ENCODE results near the gene ACAP1.
"Not testable (repeated sequence)": the region's sequence is repeated elsewhere in the genome, so short reads cannot be mapped to it uniquely, and the experiment has no call there.

Gene ACAP1

DNA sequence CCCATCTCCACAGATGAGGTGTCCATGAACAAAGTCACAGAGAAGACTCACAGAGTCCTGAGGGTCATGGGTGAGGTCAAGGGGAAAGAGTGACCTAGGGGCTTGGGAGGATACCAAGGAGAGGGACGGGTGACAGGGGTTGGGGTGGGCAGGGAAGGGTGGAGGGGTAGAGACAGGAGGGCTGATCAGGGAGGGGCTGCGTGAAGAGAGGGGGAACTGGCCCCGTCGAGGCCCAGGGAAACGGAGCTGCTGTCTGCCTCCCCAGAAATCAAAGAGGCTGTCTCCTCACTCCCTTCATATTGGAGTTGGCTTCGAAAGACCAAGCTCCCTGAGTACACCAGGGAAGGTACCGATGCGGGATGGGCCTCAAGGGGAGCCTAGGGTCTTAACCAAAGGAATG is 19.2 kb downstream of the ACAP1 start:
- no peak for DNase-seq (ENCODE audit: extremely low spot score)
- ChIA-PET CTCF (interaction anchor here (0.6 to 1.8 kb wide), 12 partner anchors 14 to 214 kb away, joined by 3 to 11 read pairs (median 3); partner anchors contain the start of genes CHRNB1 and TMEM102), POLR2A (interaction anchor here (0.9 to 2.8 kb wide), 5 partner anchors 47 to 205 kb away, joined by 3 to 14 read pairs (median 5); partner anchors contain the start of genes TMEM102 and TMEM256)
- TF ChIP-seq BHLHE40 (IDR thresholded peaks at IDR 0.05; ENCODE audit: borderline replicate concordance) (no peak), HDGF (IDR thresholded peaks at IDR 0.05; ENCODE audit: borderline replicate concordance) (no peak), PKNOX1 (IDR thresholded peaks at IDR 0.05) (no peak), SUZ12 (IDR thresholded peaks at IDR 0.05) (no peak)

- DNase-seq (ENCODE audit: extremely low spot score) = peak; percentile 83
- CTCF ChIA-PET = interaction anchor here (0.6 to 1.8 kb wide), 13 partner anchors 14 to 213 kb away, joined by 3 to 11 read pairs (median 3); partner anchors contain the start of genes FGF11 and TMEM102
- TF ChIP-seq CTBP1 (IDR thresholded peaks at IDR 0.05; ENCODE audit: borderline replicate concordance) = peak; percentile 21; the same call in 1 of the 2 replicates
- TF ChIP-seq HDGF (IDR thresholded peaks at IDR 0.05; ENCODE audit: borderline replicate concordance) = peak; percentile 63; the same call in 1 of the 2 replicates
- TF ChIP-seq ARNT (IDR thresholded peaks at IDR 0.05) = no peak
- POLR2A ChIA-PET = interaction anchor here (0.6 to 2.8 kb wide), 6 partner anchors 47 to 331 kb away, joined by 3 to 14 read pairs (median 4); partner anchors contain the start of genes TMEM102, TMEM256 and TP53
These were observed 19.8 kb downstream of the ACAP1 start for GRCh38 chr17:7356072-7356549.

DNA sequence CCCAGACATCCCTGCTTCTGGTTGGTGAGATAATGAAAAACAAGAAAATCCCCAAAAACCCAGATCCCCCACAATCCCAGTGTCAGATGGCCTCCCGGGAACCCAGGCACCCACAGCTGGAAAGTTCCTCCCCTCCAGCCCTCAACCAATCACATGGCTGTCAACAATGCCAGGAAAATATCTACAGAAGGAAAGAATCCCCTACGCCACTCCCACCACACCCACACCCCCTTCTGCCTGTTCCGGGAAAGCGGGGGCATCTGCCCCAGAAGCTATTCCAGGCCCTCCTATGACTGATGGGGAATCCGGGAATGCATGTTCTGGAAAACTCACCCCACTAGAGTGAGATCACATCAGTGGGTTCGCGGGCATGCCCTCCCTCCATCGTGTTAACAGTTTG is 20.4 kb downstream of the ACAP1 start:
- TF ChIP-seq NFRKB (IDR thresholded peaks at IDR 0.05) (no peak), PKNOX1 (IDR thresholded peaks at IDR 0.05) (no peak), TARDBP (IDR thresholded peaks at IDR 0.05) (no peak), ELF4 (IDR thresholded peaks at IDR 0.05) (no peak), ZNF384 (IDR thresholded peaks at IDR 0.05) (no peak), CTBP1 (IDR thresholded peaks at IDR 0.05; ENCODE audit: borderline replicate concordance) (no peak), FOXA1 (IDR thresholded peaks at IDR 0.05) (no peak), HDGF (IDR thresholded peaks at IDR 0.05; ENCODE audit: borderline replicate concordance) (no peak), BHLHE40 (IDR thresholded peaks at IDR 0.05; ENCODE audit: borderline replicate concordance) (no peak), SUZ12 (IDR thresholded peaks at IDR 0.05) (no peak)
- POLR2A ChIA-PET = interaction anchor here (0.6 to 2.8 kb wide), 3 partner anchors 79 to 331 kb away, joined by 3 to 14 read pairs (median 9); partner anchors contain the start of genes TMEM102 and TP53
- CTCF ChIA-PET = interaction anchor here (0.9 to 1.8 kb wide), 5 partner anchors 79 to 205 kb away, joined by 3 to 11 read pairs (median 4); partner anchors contain the start of genes FGF11 and TMEM102
- DNase-seq (ENCODE audit: extremely low spot score) = no peak

DNA sequence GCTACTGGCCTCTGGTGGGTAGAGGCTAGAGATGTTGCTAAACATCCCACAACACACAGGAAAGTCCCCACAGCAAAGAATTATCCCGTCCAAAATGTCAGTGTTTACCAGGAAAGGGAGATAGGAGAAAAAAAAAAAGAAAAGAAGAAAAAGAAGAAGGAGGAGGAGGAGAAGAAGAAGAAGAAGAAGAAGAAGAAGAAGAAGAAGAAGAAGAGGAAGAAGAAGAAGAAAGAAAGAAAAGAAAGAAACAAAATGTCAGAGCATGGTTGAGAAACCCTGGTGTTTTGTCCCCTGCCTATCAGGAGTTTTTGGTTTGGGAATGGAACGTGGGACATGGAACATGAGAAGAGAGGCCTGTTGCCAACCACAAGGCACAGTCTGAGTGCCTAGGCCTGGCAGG is 21.1 kb downstream of the ACAP1 start:
- DNase-seq (ENCODE audit: extremely low spot score) = no peak
- CTCF ChIA-PET = interaction anchor here (1.1 to 1.8 kb wide), 2 partner anchors 79 to 129 kb away, joined by 3 to 11 read pairs; partner anchors contain the start of gene TMEM102
- POLR2A ChIA-PET = no interaction called here
- TF ChIP-seq TARDBP (IDR thresholded peaks at IDR 0.05) (no peak), NFRKB (IDR thresholded peaks at IDR 0.05) (no peak), ARNT (IDR thresholded peaks at IDR 0.05) (no peak), SP1 (IDR thresholded peaks at IDR 0.05) (no peak), CTBP1 (IDR thresholded peaks at IDR 0.05; ENCODE audit: borderline replicate concordance) (no peak)

- no peak for TF ChIP-seq NFRKB (IDR thresholded peaks at IDR 0.05)
- ChIA-PET CTCF (interaction anchor here (1.3 kb wide), 1 partner anchor 12 kb away, joined by 3 read pairs; no protein-coding TSS in a partner anchor), POLR2A (interaction anchor here (1.1 kb wide), 1 partner anchor 33 kb away, joined by 3 read pairs; no protein-coding TSS in a partner anchor)
- DNase-seq (ENCODE audit: extremely low spot score) = no peak
These were observed 25.6 kb downstream of the ACAP1 start for GRCh38 chr17:7361906-7362305.

DNA sequence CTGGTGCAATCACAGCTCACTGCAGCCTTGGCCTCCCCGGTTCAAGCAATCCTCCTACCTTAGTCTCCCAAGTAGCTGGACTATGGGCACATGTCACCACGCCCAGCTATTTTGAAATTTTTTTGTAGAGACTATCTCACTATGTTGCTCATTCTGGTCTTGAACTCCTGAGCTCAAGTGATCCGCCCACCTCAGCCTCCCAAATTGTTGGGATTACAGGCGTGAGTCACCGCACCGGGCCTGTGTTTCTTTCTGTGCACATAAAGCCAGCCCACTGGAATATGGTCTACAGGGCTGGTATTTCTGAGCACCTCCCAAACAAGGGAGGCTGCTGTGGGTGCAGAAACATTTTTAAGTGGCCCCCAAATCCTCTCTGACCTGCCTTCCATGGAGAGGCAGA is 27.0 kb downstream of the ACAP1 start:
- DNase-seq (ENCODE audit: extremely low spot score) = no peak
- no peak for TF ChIP-seq TARDBP (IDR thresholded peaks at IDR 0.05)
- no peak for TF ChIP-seq ELF4 (IDR thresholded peaks at IDR 0.05)
- no peak for TF ChIP-seq FOXM1 (IDR thresholded peaks at IDR 0.05; ENCODE audit: borderline replicate concordance)
- ChIA-PET POLR2A (no interaction called here), CTCF (interaction anchor here (0.7 to 1.3 kb wide), 2 partner anchors 11 to 82 kb away, joined by 3 to 4 read pairs; partner anchors contain the start of gene SLC2A4)

- POLR2A ChIA-PET; CTCF ChIA-PET; DNase-seq (ENCODE audit: extremely low spot score): not testable (repeated sequence)
These were observed 29.6 kb downstream of the ACAP1 start for GRCh38 chr17:7365963-7366362.

DNA sequence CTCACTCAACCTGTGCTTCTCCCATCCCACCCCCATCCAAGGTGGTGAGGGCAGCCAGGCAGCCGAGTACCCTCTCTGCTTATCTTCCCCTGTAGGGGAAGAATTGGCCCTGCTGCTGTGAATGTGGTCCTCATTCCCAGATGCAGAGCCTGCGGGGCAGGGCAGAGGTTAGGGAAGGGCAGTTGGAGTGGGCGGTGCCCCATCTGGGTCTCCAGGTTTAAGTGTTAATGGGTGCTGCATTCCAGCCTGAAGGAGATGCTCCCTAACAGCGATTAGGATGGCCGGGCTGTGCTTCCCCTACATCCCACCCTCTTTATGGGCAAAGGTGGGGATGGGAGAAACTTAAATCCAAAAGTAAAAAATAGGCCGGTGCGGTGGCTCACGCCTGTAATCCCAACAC is 30.8 kb downstream of the ACAP1 start:
- DNase-seq (ENCODE audit: extremely low spot score) = no peak
- POLR2A ChIA-PET = no interaction called here
- CTCF ChIA-PET = no interaction called here
- TF ChIP-seq LEF1 (IDR thresholded peaks at IDR 0.05; ENCODE audit: borderline replicate concordance) = no peak
- TF ChIP-seq FOXM1 (IDR thresholded peaks at IDR 0.05; ENCODE audit: borderline replicate concordance) = no peak
- no peak for TF ChIP-seq SUZ12 (IDR thresholded peaks at IDR 0.05)
- no peak for TF ChIP-seq FOXA1 (IDR thresholded peaks at IDR 0.05)
- no peak for TF ChIP-seq ELF4 (IDR thresholded peaks at IDR 0.05)
- no peak for TF ChIP-seq CTBP1 (IDR thresholded peaks at IDR 0.05; ENCODE audit: borderline replicate concordance)
- no peak for TF ChIP-seq SP1 (IDR thresholded peaks at IDR 0.05)
- no peak for TF ChIP-seq FOXK2 (IDR thresholded peaks at IDR 0.05)
- TF ChIP-seq BHLHE40 (IDR thresholded peaks at IDR 0.05; ENCODE audit: borderline replicate concordance) = no peak
- TF ChIP-seq HDGF (IDR thresholded peaks at IDR 0.05; ENCODE audit: borderline replicate concordance) = no peak
- TF ChIP-seq ZNF384 (IDR thresholded peaks at IDR 0.05) = no peak
- TF ChIP-seq ARNT (IDR thresholded peaks at IDR 0.05) = no peak
- no peak for TF ChIP-seq PKNOX1 (IDR thresholded peaks at IDR 0.05)
- TF ChIP-seq TARDBP (IDR thresholded peaks at IDR 0.05) = no peak
- TF ChIP-seq L3MBTL2 (conservative IDR thresholded peaks at IDR 0.05) = no peak
- no peak for TF ChIP-seq NFRKB (IDR thresholded peaks at IDR 0.05)

All from HEK293T (cell line).